Measurements from ENCODE around the gene AFAP1L1.

The AFAP1L1 gene

DNA sequence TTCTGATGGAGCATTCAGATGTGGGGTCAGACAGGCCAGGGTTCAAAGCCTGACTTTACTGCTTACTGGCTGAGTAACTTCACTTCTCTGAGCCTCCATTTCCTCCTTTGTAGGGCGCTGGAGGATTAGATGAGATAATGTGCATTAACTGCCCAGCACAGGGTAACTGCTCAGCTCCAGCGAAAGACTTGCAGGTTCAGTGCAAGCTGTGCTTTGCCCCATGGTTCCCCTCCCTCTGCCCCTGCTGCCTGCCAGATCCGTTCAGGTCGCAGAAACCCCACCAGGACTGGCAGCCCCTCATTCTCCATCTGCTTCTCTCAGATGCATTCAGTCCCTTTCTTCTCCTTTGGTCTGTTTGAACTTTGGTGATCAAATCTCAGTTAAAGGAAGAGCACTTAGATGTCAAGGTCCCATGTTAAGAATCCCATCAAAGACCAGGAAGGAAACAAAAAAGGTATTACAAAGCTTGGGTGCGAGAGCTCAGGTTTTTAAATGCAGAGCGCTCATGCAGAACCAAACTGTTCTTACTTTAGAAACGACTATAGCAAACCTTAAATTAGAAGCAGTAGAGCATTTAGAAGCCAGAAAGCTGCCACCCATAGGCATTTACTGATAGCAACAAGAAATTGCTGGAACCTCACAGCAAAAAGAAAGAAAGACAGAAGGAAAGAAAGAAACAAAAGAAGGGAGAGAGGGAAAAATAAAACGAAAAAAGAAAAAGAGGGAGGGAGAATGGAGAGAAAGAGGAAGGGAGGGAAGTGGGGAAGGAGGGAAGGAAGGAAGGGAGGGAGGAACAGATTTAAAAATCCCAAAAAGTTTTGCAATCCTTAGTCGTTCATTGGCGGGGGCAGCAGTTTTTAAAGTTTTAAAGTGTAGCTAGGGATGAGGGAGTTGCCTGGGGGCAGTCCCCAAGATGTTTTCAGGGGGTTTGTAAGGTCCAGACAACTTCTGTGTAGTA lies 23.5 kb downstream of the AFAP1L1 start:
- Mint-ChIP-seq H3K4me1 (ENCODE audit: low read depth) (peaks cover 31% of the 10 kb centered on the region), H3K36me3 (ENCODE audit: low read depth) (no peaks in the 10 kb centered on the region), H3K4me3 (no peak overlapping the region), H3K27ac (peak overlapping the region; percentile 24), H3K9me3 (no peaks in the 10 kb centered on the region), H3K27me3 (peaks cover 3% of the 10 kb centered on the region)

DNA sequence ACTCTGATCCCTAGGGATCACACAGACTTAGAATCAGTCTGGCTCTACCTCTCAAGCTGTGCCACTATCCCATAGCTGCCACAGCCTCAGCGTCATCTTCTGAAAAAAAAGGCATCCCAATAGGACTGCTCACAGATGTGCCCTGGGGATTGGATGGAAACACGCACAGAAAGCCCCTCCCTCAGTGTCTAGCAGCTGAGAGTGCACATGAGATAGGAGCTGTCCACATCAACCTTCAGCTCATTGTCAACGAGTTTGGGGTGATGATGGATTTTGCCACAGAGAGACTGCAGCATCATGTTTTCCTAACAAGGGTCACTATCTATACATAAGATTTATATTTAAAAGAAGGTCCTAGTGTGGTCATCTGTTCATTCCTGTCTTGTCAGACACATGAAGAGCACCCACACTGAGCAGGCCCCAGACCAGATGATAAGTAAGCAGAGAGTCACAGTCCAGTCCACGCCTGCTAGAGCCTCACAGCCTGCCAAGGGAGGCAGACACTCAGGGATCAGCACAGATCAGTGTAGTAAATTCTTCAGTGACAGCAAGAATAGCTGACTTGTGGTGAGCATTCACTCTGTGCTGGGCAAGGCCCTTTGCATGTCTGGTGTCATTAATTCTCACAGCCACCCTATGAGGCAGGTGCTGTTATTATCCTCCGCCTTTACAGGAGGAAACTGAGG lies 25.8 kb downstream of the AFAP1L1 start:
- Mint-ChIP-seq H3K4me3 (no peak overlapping the region), H3K9me3 (no peaks in the 10 kb centered on the region), H3K4me1 (ENCODE audit: low read depth) (peaks cover 31% of the 10 kb centered on the region), H3K36me3 (ENCODE audit: low read depth) (no peaks in the 10 kb centered on the region), H3K27me3 (peaks cover 3% of the 10 kb centered on the region), H3K27ac (no peak overlapping the region)

DNA sequence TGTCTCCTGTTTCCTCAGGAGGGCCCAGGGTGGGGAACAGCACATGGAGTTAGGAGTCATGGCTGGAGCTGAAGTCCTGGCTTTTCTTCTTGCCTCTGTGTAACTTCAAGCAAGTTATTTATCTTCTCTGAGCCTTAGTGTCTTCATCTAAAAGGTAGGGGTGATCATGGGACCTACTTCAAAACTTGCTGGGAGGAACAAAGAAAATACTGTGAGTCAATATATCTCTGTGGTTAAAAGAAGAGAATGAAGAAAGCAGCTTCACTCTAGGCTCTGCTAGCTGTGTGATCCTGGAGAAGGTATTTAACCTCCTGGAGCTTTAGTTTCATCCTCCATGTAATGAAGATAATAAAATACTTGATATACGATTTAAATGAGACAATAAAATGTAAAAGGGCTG lies 26.5 kb downstream of the AFAP1L1 start:
- Mint-ChIP-seq H3K4me3 (no peak overlapping the region), H3K27ac (no peak overlapping the region), H3K9me3 (no peaks in the 10 kb centered on the region), H3K4me1 (ENCODE audit: low read depth) (peaks cover 31% of the 10 kb centered on the region), H3K36me3 (ENCODE audit: low read depth) (no peaks in the 10 kb centered on the region), H3K27me3 (peaks cover 3% of the 10 kb centered on the region)

DNA sequence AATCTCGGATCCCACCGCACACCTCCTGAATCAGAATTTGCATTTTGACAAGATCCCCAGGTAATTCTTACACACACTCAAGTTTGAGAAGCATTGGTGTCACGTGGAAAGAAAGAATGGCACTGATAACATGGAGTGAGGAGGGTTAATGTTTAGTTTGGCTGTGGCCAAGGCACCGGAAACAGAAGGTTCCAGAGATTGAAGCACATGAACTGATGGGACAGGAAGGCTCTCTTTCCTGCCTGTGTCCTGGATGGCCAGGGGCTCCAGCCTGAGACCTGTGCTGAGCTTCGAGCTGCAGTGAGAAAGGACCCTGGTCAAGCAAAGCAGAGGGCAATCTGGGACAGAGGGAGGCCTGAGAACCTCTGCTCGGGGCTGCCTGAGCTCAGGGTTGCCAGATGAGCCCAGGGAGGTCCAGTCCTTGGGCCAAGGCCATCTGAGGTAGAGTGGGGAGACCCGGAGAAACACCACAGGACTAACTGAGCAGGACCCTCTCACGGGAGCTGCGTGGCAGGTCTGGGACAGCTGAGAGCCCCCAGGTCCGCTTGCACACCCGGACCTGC lies 27.3 kb downstream of the AFAP1L1 start:
- Mint-ChIP-seq H3K4me1 (ENCODE audit: low read depth) (peaks cover 31% of the 10 kb centered on the region), H3K4me3 (no peak overlapping the region), H3K27ac (no peak overlapping the region)

GRCh38 chr5:149299451-149300054 lies 27.9 kb downstream of the AFAP1L1 start:
- H3K27me3 Mint-ChIP-seq = peaks cover 3% of the 10 kb centered on the region
- no peaks in the 10 kb centered on the region for H3K36me3 Mint-ChIP-seq (ENCODE audit: low read depth)
- no peak overlapping the region for H3K4me3 Mint-ChIP-seq
- H3K27ac Mint-ChIP-seq = no peak overlapping the region
- peaks cover 31% of the 10 kb centered on the region for H3K4me1 Mint-ChIP-seq (ENCODE audit: low read depth)
- no peaks in the 10 kb centered on the region for H3K9me3 Mint-ChIP-seq

More for the DNA sequence above, 27.3 kb downstream of the AFAP1L1 start:
- H3K36me3 Mint-ChIP-seq (ENCODE audit: low read depth) = no peaks in the 10 kb centered on the region
- H3K27me3 Mint-ChIP-seq = peaks cover 3% of the 10 kb centered on the region
- no peaks in the 10 kb centered on the region for H3K9me3 Mint-ChIP-seq

GRCh38 chr5:149300441-149300840 lies 28.8 kb downstream of the AFAP1L1 start:
- Mint-ChIP-seq H3K27ac (no peak overlapping the region), H3K27me3 (peaks cover 3% of the 10 kb centered on the region), H3K4me3 (no peak overlapping the region), H3K4me1 (ENCODE audit: low read depth) (peaks cover 24% of the 10 kb centered on the region), H3K9me3 (no peaks in the 10 kb centered on the region), H3K36me3 (ENCODE audit: low read depth) (no peaks in the 10 kb centered on the region)

DNA sequence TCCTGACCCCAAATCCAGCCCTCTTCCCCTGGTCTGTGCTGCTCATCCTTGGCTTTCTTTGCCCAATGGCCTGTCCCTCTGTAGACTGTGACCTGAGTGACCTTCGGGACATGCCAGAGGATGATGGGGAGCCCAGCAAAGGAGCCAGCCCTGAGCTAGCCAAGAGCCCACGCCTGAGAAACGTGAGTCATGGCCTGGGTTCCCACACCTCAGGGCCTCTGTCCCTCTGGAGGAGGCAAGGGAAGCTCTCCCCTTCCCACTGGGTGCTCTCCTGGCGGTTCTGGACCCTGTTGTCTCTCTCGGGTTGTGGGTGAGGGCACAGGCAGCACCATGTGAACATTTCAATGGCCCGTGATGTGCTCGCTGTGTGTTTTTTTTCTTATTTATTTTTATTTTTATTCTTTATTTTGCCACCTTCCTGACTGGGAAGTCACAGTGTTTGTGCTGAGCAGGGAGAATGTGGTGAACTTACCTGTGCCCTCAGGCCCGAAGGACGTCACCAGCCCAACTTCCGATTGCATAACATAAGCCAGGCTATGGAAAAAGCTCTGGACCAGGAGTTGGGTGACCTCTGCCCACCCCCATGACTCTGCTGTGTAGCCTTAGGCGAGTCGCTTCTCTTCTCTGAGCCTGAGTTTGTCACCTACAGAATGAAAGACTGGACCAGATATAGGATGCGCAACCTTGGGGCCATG lies 29.5 kb downstream of the AFAP1L1 start:
- H3K27ac Mint-ChIP-seq = no peak overlapping the region
- H3K27me3 Mint-ChIP-seq = peaks cover 3% of the 10 kb centered on the region
- H3K36me3 Mint-ChIP-seq (ENCODE audit: low read depth) = no peaks in the 10 kb centered on the region
- no peaks in the 10 kb centered on the region for H3K9me3 Mint-ChIP-seq
- no peak overlapping the region for H3K4me3 Mint-ChIP-seq
- H3K4me1 Mint-ChIP-seq (ENCODE audit: low read depth) = peaks cover 22% of the 10 kb centered on the region

DNA sequence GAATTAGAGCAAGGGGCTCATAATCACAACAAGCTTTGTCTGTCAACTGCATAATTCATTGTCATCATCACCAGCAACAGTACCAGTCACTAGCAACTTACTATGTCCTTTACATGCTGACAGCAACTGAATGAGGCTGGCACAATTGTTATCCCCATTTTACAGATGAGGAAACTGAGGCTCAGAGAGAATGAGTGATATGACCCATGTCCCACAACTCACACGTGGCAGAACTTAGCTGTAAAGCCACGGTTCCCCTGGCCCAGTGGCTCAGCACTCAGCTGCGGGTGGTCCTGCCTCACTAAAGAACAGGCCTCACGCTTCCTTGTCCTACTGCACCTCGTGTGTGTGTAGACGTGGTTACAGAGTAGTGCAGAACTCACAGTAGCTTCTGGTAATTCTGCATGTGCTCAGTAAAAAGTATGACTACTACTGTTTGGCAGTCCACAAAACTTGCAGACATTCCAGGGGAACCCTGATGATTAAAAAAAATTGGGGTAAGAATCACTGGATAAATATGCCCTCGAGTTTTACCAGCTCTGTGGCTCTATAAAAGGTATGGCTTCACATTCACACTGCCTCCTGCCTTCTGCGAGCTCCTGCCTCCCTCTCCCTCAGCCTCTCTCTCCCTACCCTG lies 30.2 kb downstream of the AFAP1L1 start:
- H3K36me3 Mint-ChIP-seq (ENCODE audit: low read depth) = no peaks in the 10 kb centered on the region
- H3K4me3 Mint-ChIP-seq = no peak overlapping the region
- peaks cover 16% of the 10 kb centered on the region for H3K4me1 Mint-ChIP-seq (ENCODE audit: low read depth)
- H3K27ac Mint-ChIP-seq = no peak overlapping the region
- no peaks in the 10 kb centered on the region for H3K9me3 Mint-ChIP-seq
- H3K27me3 Mint-ChIP-seq = peaks cover 3% of the 10 kb centered on the region

DNA sequence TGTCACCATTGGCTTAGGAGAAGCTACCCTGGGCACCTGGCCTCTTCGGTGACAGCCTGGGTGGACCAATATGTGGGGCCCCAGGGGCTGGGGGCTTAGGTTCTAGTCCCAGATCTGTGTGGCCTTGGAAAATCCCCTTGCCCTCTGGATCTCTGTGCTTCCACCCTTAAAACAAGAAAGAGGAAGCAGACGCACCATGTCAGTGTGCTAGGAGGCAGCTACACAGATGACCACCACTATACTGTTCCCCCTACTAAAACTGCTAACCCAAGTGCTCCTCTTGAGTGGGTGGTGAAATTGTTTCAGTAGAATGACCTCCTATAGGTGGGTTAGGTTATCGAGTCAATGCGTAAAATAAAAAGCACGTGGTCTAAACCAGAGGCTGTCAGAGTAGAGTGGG lies 31.0 kb downstream of the AFAP1L1 start:
- Mint-ChIP-seq H3K36me3 (ENCODE audit: low read depth) (no peaks in the 10 kb centered on the region), H3K9me3 (no peaks in the 10 kb centered on the region), H3K27ac (no peak overlapping the region), H3K27me3 (peaks cover 3% of the 10 kb centered on the region), H3K4me3 (no peak overlapping the region), H3K4me1 (ENCODE audit: low read depth) (peaks cover 15% of the 10 kb centered on the region)

DNA sequence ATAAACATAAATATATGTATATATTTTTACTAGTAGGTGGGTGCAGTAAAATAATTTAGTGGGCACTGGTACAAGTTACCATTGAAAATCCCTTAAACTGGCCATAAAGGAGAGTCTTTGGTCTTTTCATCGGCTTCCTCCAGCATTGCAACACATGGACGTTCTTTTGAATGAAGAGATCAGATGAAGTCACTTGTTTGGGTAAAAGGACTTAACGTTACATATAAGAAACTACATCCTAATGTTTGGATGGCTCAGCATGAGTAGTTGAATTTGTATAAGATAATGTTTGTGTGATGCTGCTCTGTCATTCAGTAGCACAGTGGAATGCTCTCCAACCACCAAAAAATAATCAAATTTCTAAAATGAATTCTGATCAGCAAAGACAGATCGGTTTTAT lies 31.6 kb downstream of the AFAP1L1 start:
- no peaks in the 10 kb centered on the region for H3K36me3 Mint-ChIP-seq (ENCODE audit: low read depth)
- no peak overlapping the region for H3K27ac Mint-ChIP-seq
- H3K4me3 Mint-ChIP-seq = no peak overlapping the region
- peaks cover 12% of the 10 kb centered on the region for H3K4me1 Mint-ChIP-seq (ENCODE audit: low read depth)
- H3K27me3 Mint-ChIP-seq = peaks cover 3% of the 10 kb centered on the region
- no peaks in the 10 kb centered on the region for H3K9me3 Mint-ChIP-seq

GRCh38 chr5:149304195-149305078 lies 32.8 kb downstream of the AFAP1L1 start:
- H3K36me3 Mint-ChIP-seq (ENCODE audit: low read depth) = no peaks in the 10 kb centered on the region
- peaks cover 3% of the 10 kb centered on the region for H3K27me3 Mint-ChIP-seq
- no peak overlapping the region for H3K4me3 Mint-ChIP-seq
- no peaks in the 10 kb centered on the region for H3K9me3 Mint-ChIP-seq
- H3K4me1 Mint-ChIP-seq (ENCODE audit: low read depth) = peaks cover 5% of the 10 kb centered on the region
- H3K27ac Mint-ChIP-seq = no peak overlapping the region

DNA sequence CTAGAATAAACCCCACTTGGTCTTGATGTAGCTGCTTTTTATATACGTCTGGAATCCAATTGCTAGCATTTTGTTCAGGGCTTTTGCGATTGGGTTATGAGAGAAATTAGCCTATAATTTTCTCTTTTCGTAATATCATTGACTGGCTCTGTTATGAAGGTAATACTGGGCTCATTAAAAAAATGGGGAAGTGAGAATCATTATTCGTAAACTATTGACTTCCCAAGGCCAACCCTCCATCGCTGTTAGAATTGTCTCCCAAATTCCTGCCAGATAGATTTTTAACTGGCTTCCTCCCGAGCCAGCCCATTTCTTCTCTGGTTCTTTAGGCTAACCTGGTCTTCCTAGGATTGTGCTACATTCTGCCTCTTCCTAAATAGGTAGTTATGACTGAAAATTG lies 37.7 kb downstream of the AFAP1L1 start:
- Mint-ChIP-seq H3K9me3 (no peaks in the 10 kb centered on the region), H3K4me3 (no peak overlapping the region), H3K4me1 (ENCODE audit: low read depth) (no peaks in the 10 kb centered on the region), H3K36me3 (ENCODE audit: low read depth) (no peaks in the 10 kb centered on the region), H3K27me3 (no peaks in the 10 kb centered on the region), H3K27ac (no peak overlapping the region)

GRCh38 chr5:149310488-149310887 lies 38.8 kb downstream of the AFAP1L1 start:
- Mint-ChIP-seq H3K36me3 (ENCODE audit: low read depth) (no peaks in the 10 kb centered on the region), H3K4me3 (no peak overlapping the region), H3K4me1 (ENCODE audit: low read depth) (no peaks in the 10 kb centered on the region), H3K27me3 (no peaks in the 10 kb centered on the region), H3K27ac (no peak overlapping the region), H3K9me3 (no peaks in the 10 kb centered on the region)

All from stimulated activated naive CD8-positive, alpha-beta T cell treated with anti-CD3 and anti-CD28 coated beads, Interleukin-15, Interleukin-2, amounts not matched to agents 100 ng/mL and 50 ng/mL, for 24 hours (primary cell).